GM23338 (cell line): Measurements from ENCODE around the gene CIZ1. TPM values are rescaled to one million over a fixed set of nuclear protein-coding genes. Genes with fewer than 3 reads are reported as not detected.

Experiments
- ATAC-seq: fragments of 200-7000 bp; cut with Tn5 transposase; 3 replicates; pipeline ENCODE4 v1.9.1; 2020
- DNase-seq: peaks from one replicate; pipeline ENCODE4 v3.0.0-alpha.2; 2015; ENCODE audit warnings: low spot score
- H2AFZ ChIP-seq: fragments of 200-600 bp; sonication (generic); 2 replicates; pipeline ENCODE4 v1.8.0; 2016; ENCODE audit warnings: antibody characterized with exemption, mild to moderate bottlenecking, moderate library complexity
- H3F3A ChIP-seq: fragments of 200-600 bp; sonication (generic); replicated peaks from 2 replicates; pipeline ENCODE4 v1.8.0; 2017; ENCODE audit warnings: antibody characterized with exemption, mixed run types, low read depth
- H3K27ac ChIP-seq: fragments of 200-600 bp; sonication (generic); 2 replicates; pipeline ENCODE4 v1.6.1; 2016; ENCODE audit warnings: low read depth
- H3K27me3 ChIP-seq: fragments of 200-600 bp; sonication (generic); 2 replicates; pipeline ENCODE4 v1.8.0; 2016; ENCODE audit warnings: mild to moderate bottlenecking, mixed run types, moderate library complexity; ENCODE audit not compliant: insufficient read depth
- H3K36me3 ChIP-seq: fragments of 200-600 bp; sonication (generic); 2 replicates; pipeline ENCODE4 v1.8.0; 2016; ENCODE audit warnings: mild to moderate bottlenecking; ENCODE audit not compliant: insufficient read depth
- H3K4me1 ChIP-seq: fragments of 200-600 bp; sonication (generic); 2 replicates; pipeline ENCODE4 v1.8.0; 2016; ENCODE audit warnings: mild to moderate bottlenecking, moderate library complexity; ENCODE audit not compliant: insufficient read depth
- H3K4me2 ChIP-seq: fragments of 200-600 bp; sonication (generic); 2 replicates; pipeline ENCODE4 v1.7.1; 2017; ENCODE audit warnings: mixed run types
- H3K4me3 ChIP-seq: fragments of 200-600 bp; sonication (generic); 2 replicates; pipeline ENCODE4 v1.6.1; 2016; ENCODE audit warnings: mixed run types
- H3K79me2 ChIP-seq: fragments of 200-600 bp; sonication (generic); replicated peaks from 2 replicates; pipeline ENCODE4 v1.8.0; 2017; ENCODE audit warnings: mild to moderate bottlenecking; ENCODE audit not compliant: insufficient read depth
- H3K9me2 ChIP-seq: fragments of 200-600 bp; sonication (generic); 2 replicates; pipeline ENCODE4 v1.8.0; 2017; ENCODE audit not compliant: insufficient read depth
- H4K20me1 ChIP-seq: fragments of 200-600 bp; sonication (generic); replicated peaks from 2 replicates; pipeline ENCODE4 v1.8.0; 2017; ENCODE audit warnings: mild to moderate bottlenecking; ENCODE audit not compliant: insufficient read depth
- H3K27ac Mint-ChIP-seq: 2 replicates; pipeline ENCODE4 v1.8.0; 2020; ENCODE audit warnings: inconsistent platforms, mild to moderate bottlenecking, moderate library complexity, mixed read lengths
- H3K27me3 Mint-ChIP-seq: 3 replicates; pipeline ENCODE4 v1.8.0; 2022; ENCODE audit warnings: low read depth, mild to moderate bottlenecking, moderate library complexity, mixed read lengths, inconsistent platforms; ENCODE audit not compliant: insufficient read depth, poor library complexity
- H3K36me3 Mint-ChIP-seq: 3 replicates; pipeline ENCODE4 v1.8.0; 2021; ENCODE audit warnings: low read depth, mild to moderate bottlenecking, inconsistent platforms, moderate library complexity, mixed read lengths
- H3K4me1 Mint-ChIP-seq: 3 replicates; pipeline ENCODE4 v1.8.0; 2020; ENCODE audit warnings: mild to moderate bottlenecking, inconsistent platforms, mixed read lengths
- H3K4me3 Mint-ChIP-seq: 3 replicates; pipeline ENCODE4 v1.8.0; 2021; ENCODE audit warnings: moderate library complexity, mild to moderate bottlenecking, inconsistent platforms, mixed read lengths
- H3K9me3 Mint-ChIP-seq: 3 replicates; pipeline ENCODE4 v1.8.0; 2020; ENCODE audit warnings: moderate library complexity, mild to moderate bottlenecking, inconsistent platforms, mixed read lengths
- CREB1 ChIP-seq: fragments of 250-450 bp; sonication (Bioruptor Pico); IDR thresholded peaks from 2 replicates; pipeline ENCODE4 v1.5.0; 2020; ENCODE audit warnings: low read depth, mild to moderate bottlenecking, moderate library complexity
- EZH2 ChIP-seq: fragments of 200-600 bp; sonication (generic); IDR thresholded peaks from one replicate; pipeline ENCODE4 v1.8.0; 2017; ENCODE audit warnings: antibody characterized with exemption, mild to moderate bottlenecking, low read depth; ENCODE audit not compliant: unreplicated experiment
- EZH2phosphoT487 ChIP-seq: fragments of 200-600 bp; sonication (generic); IDR thresholded peaks from one replicate; pipeline ENCODE4 v1.8.1; 2018; ENCODE audit warnings: antibody characterized with exemption; ENCODE audit not compliant: unreplicated experiment
- JUNB ChIP-seq: IDR thresholded peaks from one replicate; pipeline ENCODE4 v1.6.1; 2016; ENCODE audit warnings: antibody characterized with exemption; ENCODE audit not compliant: unreplicated experiment
- NANOG ChIP-seq: IDR thresholded peaks from 2 replicates; pipeline ENCODE4 v1.6.1; 2016; ENCODE audit warnings: antibody characterized with exemption, borderline replicate concordance
- POLR2AphosphoS5 ChIP-seq: IDR thresholded peaks from 2 replicates; pipeline ENCODE4 v1.6.1; 2016; ENCODE audit warnings: antibody characterized with exemption, low read depth
- REST ChIP-seq: IDR thresholded peaks from one replicate; pipeline ENCODE4 v1.6.1; 2018; ENCODE audit warnings: antibody characterized with exemption; ENCODE audit not compliant: unreplicated experiment
- STAT1 ChIP-seq: IDR thresholded peaks from one replicate; pipeline ENCODE4 v1.6.1; 2016; ENCODE audit warnings: antibody characterized with exemption; ENCODE audit not compliant: unreplicated experiment
- ZNF114 ChIP-seq: fragments of 250-450 bp; sonication (Bioruptor Pico); IDR thresholded peaks from 2 replicates; pipeline ENCODE4 v1.5.0; 2020; ENCODE audit warnings: mild to moderate bottlenecking, moderate library complexity
- ZNF331 ChIP-seq: fragments of 250-450 bp; sonication (Bioruptor Pico); IDR thresholded peaks from 2 replicates; pipeline ENCODE4 v1.5.0; 2020; ENCODE audit warnings: low read depth, mild to moderate bottlenecking, moderate library complexity
- ZNF462 ChIP-seq: fragments of 250-450 bp; sonication (Bioruptor Pico); IDR thresholded peaks from 2 replicates; pipeline ENCODE4 v1.5.0; 2020; ENCODE audit warnings: mild to moderate bottlenecking, moderate library complexity
- polyA plus RNA-seq: library from polyadenylated mRNA; unstranded; fragments of >200 nt; fragmentation: Nextera tagmentation; extraction: Ambion mirVana; gene quantifications from 2 replicates; pipeline ENCODE4 v1.2.1, GENCODE V29; 2016
- total RNA-seq: library from RNA; depleted of rRNA; stranded (reverse); fragments of >200 nt; shearing (Covaris generic); gene quantifications from 2 replicates; pipeline ENCODE4 v1.2.3, GENCODE V29; 2014
- TF ChIP-seq, protein P1 (sequence below), 2 experiments: fragments of 200-600 bp in 1 of 2; sonication (generic) in 1 of 2; conservative IDR thresholded peaks; 2 replicates each; pipeline versions ENCODE4 v1.5.1 to v1.6.1; 2016 to 2017; ENCODE audit warnings: antibody characterized with exemption in 2 of 2, low read depth in 2 of 2, mild to moderate bottlenecking in 2 of 2, moderate library complexity in 1 of 2
- TF ChIP-seq, protein P2 (sequence below): IDR thresholded peaks from 2 replicates; pipeline ENCODE4 v1.6.1; 2016; ENCODE audit warnings: antibody characterized with exemption

The CIZ1 gene
- total and polyA plus RNA-seq, 2 experiments from 2014 or later = 49.6 to 61.4 TPM

- H3K27me3 Mint-ChIP-seq = peaks cover 3% of the 10 kb centered on the region
- Histone ChIP-seq H3K4me1 (peaks cover 4% of the 10 kb centered on the region; the same call in 1 of the 2 replicates), H3K79me2 (no peaks in the 10 kb centered on the region), H4K20me1 (0 out of 2 replicates have a peak, but pooled peaks cover 5% of the 10 kb centered on the region), H3F3A (peaks cover 4% of the 10 kb centered on the region; the same call in 1 of the 2 replicates), H2AFZ (no peak overlapping the region), H3K4me3 (no peak overlapping the region), H3K9me2 (no peaks in the 10 kb centered on the region), H3K27ac (no peak overlapping the region), H3K27me3 (no peaks in the 10 kb centered on the region), H3K4me2 (no peak overlapping the region), H3K36me3 (0 out of 2 replicates have a peak, but pooled peaks cover 3% of the 10 kb centered on the region)
- DNase-seq (no peak), ATAC-seq (no peak)
- H3K36me3 Mint-ChIP-seq = peaks cover 31% of the 10 kb centered on the region
- H3K9me3 Mint-ChIP-seq = no peaks in the 10 kb centered on the region
- H3K4me1 Mint-ChIP-seq = peaks cover 4% of the 10 kb centered on the region; the same call in 2 of the 3 replicates
- 0 out of 2 replicates have a peak overlapping the region, but pooled peaks have one; percentile 10 for H3K27ac Mint-ChIP-seq
- TF ChIP-seq, protein P1, sequence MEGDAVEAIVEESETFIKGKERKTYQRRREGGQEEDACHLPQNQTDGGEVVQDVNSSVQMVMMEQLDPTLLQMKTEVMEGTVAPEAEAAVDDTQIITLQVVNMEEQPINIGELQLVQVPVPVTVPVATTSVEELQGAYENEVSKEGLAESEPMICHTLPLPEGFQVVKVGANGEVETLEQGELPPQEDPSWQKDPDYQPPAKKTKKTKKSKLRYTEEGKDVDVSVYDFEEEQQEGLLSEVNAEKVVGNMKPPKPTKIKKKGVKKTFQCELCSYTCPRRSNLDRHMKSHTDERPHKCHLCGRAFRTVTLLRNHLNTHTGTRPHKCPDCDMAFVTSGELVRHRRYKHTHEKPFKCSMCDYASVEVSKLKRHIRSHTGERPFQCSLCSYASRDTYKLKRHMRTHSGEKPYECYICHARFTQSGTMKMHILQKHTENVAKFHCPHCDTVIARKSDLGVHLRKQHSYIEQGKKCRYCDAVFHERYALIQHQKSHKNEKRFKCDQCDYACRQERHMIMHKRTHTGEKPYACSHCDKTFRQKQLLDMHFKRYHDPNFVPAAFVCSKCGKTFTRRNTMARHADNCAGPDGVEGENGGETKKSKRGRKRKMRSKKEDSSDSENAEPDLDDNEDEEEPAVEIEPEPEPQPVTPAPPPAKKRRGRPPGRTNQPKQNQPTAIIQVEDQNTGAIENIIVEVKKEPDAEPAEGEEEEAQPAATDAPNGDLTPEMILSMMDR (conservative IDR thresholded peaks at IDR 0.05; ENCODE audit: low read depth in 2 of 2) = no peak
- TF ChIP-seq STAT1 (no peak), ZNF331 (CRISPR knock-in tag) (no peak), ZNF114 (no peak), JUNB (no peak), POLR2AphosphoS5 (no peak), ZNF462 (CRISPR knock-in tag) (no peak), EZH2 (no peak), CREB1 (CRISPR knock-in tag) (no peak), EZH2phosphoT487 (no peak), NANOG (no peak), REST (no peak)
- TF ChIP-seq, protein P2, sequence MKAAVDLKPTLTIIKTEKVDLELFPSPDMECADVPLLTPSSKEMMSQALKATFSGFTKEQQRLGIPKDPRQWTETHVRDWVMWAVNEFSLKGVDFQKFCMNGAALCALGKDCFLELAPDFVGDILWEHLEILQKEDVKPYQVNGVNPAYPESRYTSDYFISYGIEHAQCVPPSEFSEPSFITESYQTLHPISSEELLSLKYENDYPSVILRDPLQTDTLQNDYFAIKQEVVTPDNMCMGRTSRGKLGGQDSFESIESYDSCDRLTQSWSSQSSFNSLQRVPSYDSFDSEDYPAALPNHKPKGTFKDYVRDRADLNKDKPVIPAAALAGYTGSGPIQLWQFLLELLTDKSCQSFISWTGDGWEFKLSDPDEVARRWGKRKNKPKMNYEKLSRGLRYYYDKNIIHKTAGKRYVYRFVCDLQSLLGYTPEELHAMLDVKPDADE = no peak
- peak overlapping the region; percentile 11; the same call in 1 of the 3 replicates for H3K4me3 Mint-ChIP-seq
These were observed 29.0 kb downstream of the CIZ1 start for GRCh38 chr9:128162215-128163026.
